Activated naive CD4-positive, alpha-beta T cell treated with anti-CD3 and anti-CD28 coated beads for 36 hours (primary cell): ENCODE results near the gene EVI2A. TPM values are rescaled to one million over a fixed set of nuclear protein-coding genes. Genes with fewer than 3 reads are reported as not detected.
"Not testable (repeated sequence)": the region's sequence is repeated elsewhere in the genome, so short reads cannot be mapped to it uniquely, and the experiment has no call there.

Source experiments
- CTCF ChIA-PET: fragments of 350-600 bp; sonication (Branson Sonifier 250); formaldehyde crosslinking; loops from one replicate; lab custom pipeline; 2021; ENCODE audit warnings: antibody characterized with exemption; lab: Charles Lee
- DNase-seq: peaks from one replicate; pipeline ENCODE4 v3.0.0-alpha.2; 2020
- H3K27ac Mint-ChIP-seq: one replicate; pipeline ENCODE4 v1.8.0; 2021; ENCODE audit warnings: mild to moderate bottlenecking, mixed read lengths
- H3K27me3 Mint-ChIP-seq: one replicate; pipeline ENCODE4 v1.8.0; 2021; ENCODE audit warnings: low read depth, mixed read lengths
- H3K36me3 Mint-ChIP-seq: one replicate; pipeline ENCODE4 v1.8.0; 2021; ENCODE audit warnings: low read depth, mixed read lengths
- H3K4me1 Mint-ChIP-seq: one replicate; pipeline ENCODE4 v1.8.0; 2021; ENCODE audit warnings: low read depth, mixed read lengths
- H3K4me3 Mint-ChIP-seq: one replicate; pipeline ENCODE4 v1.8.0; 2021; ENCODE audit warnings: mild to moderate bottlenecking, moderate library complexity, mixed read lengths
- H3K9me3 Mint-ChIP-seq: one replicate; pipeline ENCODE4 v1.8.0; 2021; ENCODE audit warnings: mixed read lengths
- intact Hi-C: fragments of 100-400 bp; cut with micrococcal nuclease; formaldehyde crosslinking; loops from one replicate; pipeline ENCODE4 v1.15.1; 2023
- total RNA-seq, 2 experiments: library from RNA; stranded (reverse); gene quantifications; one replicate each; pipeline ENCODE4 v1.2.3, GENCODE V29; 2021

Gene EVI2A
- total RNA-seq, 2 experiments from 2014 or later: 22.0 to 22.5 TPM

GRCh38 chr17:31327534-31328159 is 6.2 kb upstream of the EVI2A start:
- Mint-ChIP-seq H3K4me3 (no peak overlapping the region), H3K27me3 (no peaks in the 10 kb centered on the region), H3K36me3 (peaks cover 16% of the 10 kb centered on the region), H3K9me3 (no peaks in the 10 kb centered on the region), H3K4me1 (peaks cover 33% of the 10 kb centered on the region), H3K27ac (no peak overlapping the region)
- intact Hi-C loops: loop anchor here (10.0 kb wide), 1 partner anchor 1213 kb away; the partner anchor contains the start of gene NSRP1
- CTCF ChIA-PET: no interaction called here
- no peak for DNase-seq

GRCh38 chr17:31323551-31323950 is 2.1 kb upstream of the EVI2A start:
- Mint-ChIP-seq H3K9me3 (no peaks in the 10 kb centered on the region), H3K27ac (no peak overlapping the region), H3K36me3 (peaks cover 19% of the 10 kb centered on the region), H3K4me1 (peaks cover 24% of the 10 kb centered on the region), H3K27me3 (no peaks in the 10 kb centered on the region), H3K4me3 (no peak overlapping the region)
- intact Hi-C loops: loop anchor here (5.0 to 10.0 kb wide), 4 partner anchors 231 to 1209 kb away; partner anchors contain the start of genes NF1 and NSRP1
- CTCF ChIA-PET: no interaction called here
- no peak for DNase-seq

GRCh38 chr17:31321966-31322365 is 544 bp upstream of the EVI2A start:
- intact Hi-C loops: loop anchor here (1.0 to 10.0 kb wide), 6 partner anchors 14 to 1207 kb away; partner anchors contain the start of genes NF1 and NSRP1
- Mint-ChIP-seq H3K36me3 (peaks cover 17% of the 10 kb centered on the region), H3K27me3 (no peaks in the 10 kb centered on the region), H3K4me3 (peak overlapping the region; percentile 76), H3K27ac (peak overlapping the region; percentile 96), H3K4me1 (peaks cover 23% of the 10 kb centered on the region), H3K9me3 (no peaks in the 10 kb centered on the region)
- CTCF ChIA-PET: no interaction called here
- DNase-seq: peak; percentile 63

GRCh38 chr17:31320791-31321190 is 631 bp downstream of the EVI2A start:
- Mint-ChIP-seq H3K27ac (peak overlapping the region; percentile 96), H3K4me3 (peak overlapping the region; percentile 76), H3K9me3 (no peaks in the 10 kb centered on the region), H3K27me3 (no peaks in the 10 kb centered on the region), H3K4me1 (peaks cover 34% of the 10 kb centered on the region), H3K36me3 (peaks cover 11% of the 10 kb centered on the region)
- no peak for DNase-seq
- intact Hi-C loops: loop anchor here (1.0 to 10.0 kb wide), 6 partner anchors 12 to 1206 kb away; partner anchors contain the start of genes NF1 and NSRP1
- CTCF ChIA-PET: no interaction called here

GRCh38 chr17:31320241-31320640 is 1.2 kb downstream of the EVI2A start:
- CTCF ChIA-PET: interaction anchor here (0.6 to 1.2 kb wide), 5 partner anchors 10 to 104 kb away, joined by 3 to 8 read pairs (median 4); no protein-coding TSS in a partner anchor
- Mint-ChIP-seq H3K27me3 (no peaks in the 10 kb centered on the region), H3K4me1 (peaks cover 37% of the 10 kb centered on the region), H3K9me3 (no peaks in the 10 kb centered on the region), H3K27ac (peak overlapping the region; percentile 96), H3K4me3 (peak overlapping the region; percentile 76), H3K36me3 (peaks cover 11% of the 10 kb centered on the region)
- intact Hi-C loops: loop anchor here (2.0 to 10.0 kb wide), 5 partner anchors 53 to 1205 kb away; partner anchors contain the start of genes NF1 and NSRP1
- DNase-seq: no peak

GRCh38 chr17:31318851-31319661 is 2.4 kb downstream of the EVI2A start:
- Mint-ChIP-seq H3K4me3 (peak overlapping the region; percentile 73), H3K36me3 (peaks cover 11% of the 10 kb centered on the region), H3K9me3 (no peaks in the 10 kb centered on the region), H3K4me1 (peaks cover 46% of the 10 kb centered on the region), H3K27ac (peak overlapping the region; percentile 96), H3K27me3 (no peaks in the 10 kb centered on the region)
- DNase-seq: no peak
- intact Hi-C loops: loop anchor here (2.0 to 5.0 kb wide), 6 partner anchors 176 to 957 kb away; partner anchors contain the start of genes CRLF3 and UTP6
- CTCF ChIA-PET: interaction anchor here (0.6 to 2.3 kb wide), 5 partner anchors 8 to 103 kb away, joined by 3 to 8 read pairs (median 3); no protein-coding TSS in a partner anchor

GRCh38 chr17:31318298-31318801 is 3.1 kb downstream of the EVI2A start:
- Mint-ChIP-seq H3K9me3 (no peaks in the 10 kb centered on the region), H3K27ac (peak overlapping the region; percentile 96), H3K4me1 (peaks cover 45% of the 10 kb centered on the region), H3K4me3 (peak overlapping the region; percentile 73), H3K36me3 (peaks cover 11% of the 10 kb centered on the region), H3K27me3 (no peaks in the 10 kb centered on the region)
- CTCF ChIA-PET: interaction anchor here (2.3 kb wide), 1 partner anchor 11 kb away, joined by 5 read pairs; no protein-coding TSS in a partner anchor
- intact Hi-C loops: loop anchor here (2.0 to 5.0 kb wide), 6 partner anchors 176 to 956 kb away; partner anchors contain the start of genes CRLF3 and UTP6
- peak; percentile 71 for DNase-seq

GRCh38 chr17:31314782-31315100 is 6.7 kb downstream of the EVI2A start:
- Mint-ChIP-seq H3K9me3 (no peaks in the 10 kb centered on the region), H3K27ac (peak overlapping the region; percentile 96), H3K4me3 (peak overlapping the region; percentile 50), H3K36me3 (peaks cover 14% of the 10 kb centered on the region), H3K27me3 (no peaks in the 10 kb centered on the region), H3K4me1 (peaks cover 42% of the 10 kb centered on the region)
- intact Hi-C loops: loop anchor here (1.0 to 5.0 kb wide), 5 partner anchors 59 to 952 kb away; partner anchors contain the start of genes CRLF3 and UTP6
- DNase-seq: no peak
- CTCF ChIA-PET: no interaction called here

- DNase-seq: peak; percentile 18
- Mint-ChIP-seq H3K27ac (peak within 1 kb of the TSS; percentile 96), H3K36me3 (peaks cover 14% of the 10 kb centered on the region), H3K4me1 (peaks cover 46% of the 10 kb centered on the region), H3K4me3 (peak within 1 kb of the TSS; percentile 82), H3K27me3 (no peaks in the 10 kb centered on the region), H3K9me3 (no peaks in the 10 kb centered on the region)
- intact Hi-C loops: loop anchor here (1.0 kb wide), 1 partner anchor 59 kb away; no protein-coding TSS in a partner anchor
- CTCF ChIA-PET: no interaction called here
Measured at GRCh38 chr17:31313982-31314781, 7.2 kb downstream of the EVI2A start, which contains the start of gene EVI2B. EVI2B (minus strand) TSS chr17:31314054; CDS start chr17:31305609, 8,445 bp downstream.

- Mint-ChIP-seq H3K4me3 (peak overlapping the region; percentile 82), H3K4me1 (peaks cover 57% of the 10 kb centered on the region), H3K27ac (peak overlapping the region; percentile 100)
- intact Hi-C loops, H3K9me3 Mint-ChIP-seq, H3K36me3 Mint-ChIP-seq, H3K27me3 Mint-ChIP-seq: not testable (repeated sequence)
- peak; percentile 66 for DNase-seq
- CTCF ChIA-PET: interaction anchor here (0.7 to 1.2 kb wide), 4 partner anchors 8 to 182 kb away, joined by 3 to 4 read pairs (median 4); no protein-coding TSS in a partner anchor
Measured at GRCh38 chr17:31312223-31312622, 9.2 kb downstream of the EVI2A start.

GRCh38 chr17:31311526-31311925 is 9.9 kb downstream of the EVI2A start:
- CTCF ChIA-PET: interaction anchor here (0.9 to 1.2 kb wide), 3 partner anchors 56 to 183 kb away, joined by 4 read pairs; no protein-coding TSS in a partner anchor
- intact Hi-C loops: no loop called here
- peak overlapping the region; percentile 82 for H3K4me3 Mint-ChIP-seq
- no peaks in the 10 kb centered on the region for H3K27me3 Mint-ChIP-seq
- no peaks in the 10 kb centered on the region for H3K9me3 Mint-ChIP-seq
- peak overlapping the region; percentile 100 for H3K27ac Mint-ChIP-seq
- H3K4me1 Mint-ChIP-seq: peaks cover 57% of the 10 kb centered on the region
- peaks cover 3% of the 10 kb centered on the region for H3K36me3 Mint-ChIP-seq
- DNase-seq: no peak
